Activated CD4-positive, CD25-positive, alpha-beta regulatory T cell treated with anti-CD3 and anti-CD28 coated beads, Interleukin-2, amount 50 U/mL, for 72 hours (primary cell): ENCODE results near the gene KLF16.

Experiments
- DNase-seq: peaks from one replicate; pipeline ENCODE4 v3.0.0; 2021

Gene KLF16

GRCh38 chr19:1805401-1806183, 57.8 kb downstream of the KLF16 start:
- DNase-seq: no peak

- no peak for DNase-seq
These were observed 58.5 kb downstream of the KLF16 start for GRCh38 chr19:1804858-1805257.
